ENCODE data around the gene GPBP1.

- TF ChIP-seq CTCF (IDR thresholded peaks at IDR 0.05; ENCODE audit: extremely low read depth in 1 of 2, insufficient read depth in 1 of 2, low read depth in 1 of 2, low read length in 2 of 2) (no peak), POLR2A (IDR thresholded peaks at IDR 0.05; ENCODE audit: low read depth, low read length) (no peak), FOS (IDR thresholded peaks at IDR 0.05; ENCODE audit: borderline replicate concordance, insufficient read depth, low read length) (no peak), MAX (IDR thresholded peaks at IDR 0.05; ENCODE audit: insufficient read depth, insufficient read length) (no peak), EZH2 (IDR thresholded peaks at IDR 0.05; ENCODE audit: borderline replicate concordance, low read depth, low read length, severe bottlenecking) (no peak), POLR2AphosphoS5 (IDR thresholded peaks at IDR 0.05; ENCODE audit: insufficient read depth, low read depth, low read length) (no peak), JUN (IDR thresholded peaks at IDR 0.05; ENCODE audit: borderline replicate concordance, insufficient read depth, insufficient read length, low read depth) (no peak), MYC (IDR thresholded peaks at IDR 0.05; ENCODE audit: low read depth, low read length) (no peak)
Measured at GRCh38 chr5:57302643-57303042, 128.8 kb downstream of the GPBP1 start.
